B cell (primary cell): Measurements from ENCODE around the gene ZFR2. TPM values are rescaled to one million over a fixed set of nuclear protein-coding genes. Genes with fewer than 3 reads are reported as not detected.

Source experiments
- ATAC-seq: fragments of 200-7000 bp; cut with Tn5 transposase; one replicate; pipeline ENCODE4 v1.10.0; 2021; ENCODE audit warnings: low read depth, mild to moderate bottlenecking, moderate number of reproducible peaks, moderate library complexity
- CTCF ChIA-PET: fragments of 350-600 bp; sonication (Branson Sonifier 250); formaldehyde crosslinking; loops from one replicate; lab custom pipeline; 2021; ENCODE audit warnings: antibody characterized with exemption, inconsistent platforms; lab: Charles Lee
- POLR2A ChIA-PET: fragments of 350-600 bp; sonication (Branson Sonifier 250); formaldehyde crosslinking; loops from one replicate; lab custom pipeline; 2021; ENCODE audit warnings: antibody characterized with exemption; lab: Charles Lee
- DNase-seq: peaks from one replicate; pipeline ENCODE4 v3.0.0; 2013
- H2AFZ ChIP-seq: 2 replicates; pipeline ENCODE4 v1.6.1; 2012; ENCODE audit warnings: mild to moderate bottlenecking, low read depth, low read length; ENCODE audit not compliant: insufficient read depth, poor library complexity, severe bottlenecking
- H3K27ac ChIP-seq, 2 donors: 1 replicate in 1 of 2; 2 replicates in 1 of 2; pipeline ENCODE4 v1.5.1; 2012 to 2013; ENCODE audit warnings: low read length in 2 of 2, mild to moderate bottlenecking in 2 of 2, moderate library complexity in 1 of 2
- H3K27me3 ChIP-seq, 4 experiments: fragments of 200-600 bp in 1 of 4; sonication (generic) in 1 of 4; replicated peaks in 1 of 4; 1 replicate in 2 of 4; 2 replicates in 2 of 4; pipeline versions ENCODE4 v1.6.1 to v1.7.0; 2013 to 2016; ENCODE audit warnings: low read length in 3 of 4, mild to moderate bottlenecking in 2 of 4, mixed read lengths in 1 of 4, moderate library complexity in 1 of 4; ENCODE audit not compliant: insufficient read depth in 4 of 4, control insufficient read depth in 3 of 4; ENCODE audit errors: control extremely low read depth in 1 of 4
- H3K36me3 ChIP-seq, 2 experiments: replicated peaks in 1 of 2; 1 replicate in 1 of 2; 2 replicates in 1 of 2; pipeline versions ENCODE4 v1.6.1 to v1.7.1; 2013; ENCODE audit warnings: low read length in 1 of 2; ENCODE audit not compliant: insufficient read depth in 2 of 2, control insufficient read depth in 1 of 2; ENCODE audit errors: control extremely low read depth in 1 of 2, extremely low read depth in 1 of 2
- H3K4me1 ChIP-seq, 2 donors: fragments of 200-600 bp in 1 of 2; sonication (generic) in 1 of 2; 1 replicate in 1 of 2; 2 replicates in 1 of 2; pipeline versions ENCODE4 v1.5.1 to v1.6.1; 2013 to 2017; ENCODE audit warnings: low read length in 2 of 2; ENCODE audit not compliant: control insufficient read depth in 2 of 2, insufficient read depth in 2 of 2
- H3K4me2 ChIP-seq: replicated peaks from 2 replicates; pipeline ENCODE3; 2012; ENCODE audit warnings: mild to moderate bottlenecking, low read depth, low read length; ENCODE audit not compliant: poor library complexity, severe bottlenecking
- H3K4me3 ChIP-seq, 5 experiments: fragments of 200-600 bp in 1 of 5; sonication (generic) in 1 of 5; 1 replicate in 3 of 5; 2 replicates in 2 of 5; pipeline versions ENCODE4 v1.5.1 to v1.7.0; 2011 to 2016; ENCODE audit warnings: low read length in 4 of 5, mild to moderate bottlenecking in 4 of 5, low read depth in 2 of 5, control low read depth in 1 of 5, moderate library complexity in 1 of 5; ENCODE audit not compliant: insufficient read depth in 1 of 5; ENCODE audit errors: control extremely low read depth in 1 of 5, extremely low read depth in 1 of 5
- H3K79me2 ChIP-seq: fragments of 200-600 bp; sonication (generic); one replicate; pipeline ENCODE4 v1.6.0; 2016; ENCODE audit warnings: low read length; ENCODE audit not compliant: control insufficient read depth, insufficient read depth
- H3K9ac ChIP-seq: fragments of 200-600 bp; sonication (generic); 2 replicates; pipeline ENCODE4 v1.6.1; 2017; ENCODE audit warnings: mild to moderate bottlenecking, low read length, moderate library complexity
- H3K9me3 ChIP-seq, 3 donors: one replicate each; pipeline versions ENCODE4 v1.6.1 to v1.7.1; 2013; ENCODE audit warnings: low read length in 2 of 3; ENCODE audit not compliant: control insufficient read depth in 2 of 3, insufficient read depth in 1 of 3; ENCODE audit errors: control extremely low read depth in 1 of 3
- H4K20me1 ChIP-seq: 2 replicates; pipeline ENCODE4 v1.6.0; 2012; ENCODE audit warnings: mild to moderate bottlenecking, low read length; ENCODE audit not compliant: insufficient read depth, control insufficient read depth, poor library complexity, severe bottlenecking
- H3K27ac Mint-ChIP-seq: one replicate; pipeline ENCODE4 v1.8.0; 2021; ENCODE audit warnings: mixed read lengths
- H3K27me3 Mint-ChIP-seq: one replicate; pipeline ENCODE4 v1.8.0; 2021; ENCODE audit warnings: mixed read lengths
- H3K4me1 Mint-ChIP-seq: one replicate; pipeline ENCODE4 v1.8.0; 2021; ENCODE audit warnings: mixed read lengths
- H3K4me3 Mint-ChIP-seq: one replicate; pipeline ENCODE4 v1.8.0; 2021; ENCODE audit warnings: mixed read lengths
- H3K9me3 Mint-ChIP-seq: one replicate; pipeline ENCODE4 v1.8.0; 2022; ENCODE audit warnings: mixed read lengths; ENCODE audit not compliant: insufficient read depth
- EZH2 ChIP-seq: IDR thresholded peaks from 2 replicates; pipeline ENCODE4 v1.6.1; 2012; ENCODE audit warnings: borderline replicate concordance, low read depth, mild to moderate bottlenecking, moderate library complexity, low read length; ENCODE audit not compliant: insufficient read depth, poor library complexity, severe bottlenecking
- WGBS: methylation state at CpG from one replicate; pipeline ENCODE4 v1.1.5; 2013; ENCODE audit warnings: missing lambda C conversion rate; ENCODE audit not compliant: insufficient coverage; 5-methylcytosine and 5-hydroxymethylcytosine counted together
- intact Hi-C: fragments of 100-400 bp; cut with micrococcal nuclease; formaldehyde crosslinking; loops from one replicate; pipeline ENCODE4 v1.10.0; 2022
- polyA plus RNA-seq: library from polyadenylated mRNA; depleted of rRNA; stranded (reverse); fragments of >200 nt; gene quantifications from 2 replicates; pipeline ENCODE4 v1.2.3, GENCODE V29; 2012
- total RNA-seq, 2 donors: library from RNA; stranded (reverse); fragments of 120-200 nt in 1 of 2; gene quantifications; 1 replicate in 1 of 2; 2 replicates in 1 of 2; pipeline versions ENCODE4 v1.2.3 to v1.2.4, GENCODE V29; 2013 to 2022
- TF ChIP-seq, protein P1 (sequence below): fragments of 200-600 bp; IDR thresholded peaks from one replicate; pipeline ENCODE4 v1.8.0; 2022; ENCODE audit warnings: antibody characterized with exemption, mild to moderate bottlenecking

ZFR2 gene
- total and polyA plus RNA-seq, 2 donors (not counting 1 experiment from before 2014, with no cell fraction given), result 0.36 to 0.39 TPM

DNA sequence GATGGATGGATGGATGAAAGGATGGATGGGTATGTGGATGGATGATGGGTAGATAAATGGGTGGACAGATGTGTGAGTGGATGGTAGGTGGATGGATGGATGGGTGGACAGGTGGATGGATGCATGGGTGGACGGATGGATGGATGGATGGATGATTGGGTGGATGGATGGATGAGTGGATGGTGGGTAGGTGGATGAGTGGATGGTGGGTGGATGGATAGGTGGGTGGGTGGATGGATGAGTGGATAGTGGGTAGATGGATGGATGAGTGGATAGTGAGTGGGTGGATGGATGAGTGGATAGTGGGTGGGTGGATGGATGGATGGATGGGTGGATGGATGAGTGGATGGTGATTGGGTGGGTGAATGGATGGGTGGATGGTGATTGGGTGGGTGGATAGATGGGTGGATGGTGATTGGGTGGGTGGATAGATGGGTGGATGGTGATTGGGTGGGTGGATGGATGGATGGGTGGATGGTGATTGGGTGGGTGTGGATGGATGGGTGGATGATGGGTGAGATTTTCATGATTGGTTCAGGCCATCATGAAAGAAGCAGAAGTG is 92.3 kb downstream of the ZFR2 start:
- Histone ChIP-seq H2AFZ (no peak overlapping the region), H3K79me2 (no peaks in the 10 kb centered on the region), H3K27me3 (no peaks in the 10 kb centered on the region), H3K4me1 (no peaks in the 10 kb centered on the region), H4K20me1 (no peaks in the 10 kb centered on the region), H3K4me3 (no peak overlapping the region), H3K27ac (no peak overlapping the region), H3K9me3 (peaks cover 0 to 16% (median 10%) of the 10 kb centered on the region in 3 donors), H3K4me2 (no peak overlapping the region), H3K36me3 (no peaks in the 10 kb centered on the region), H3K9ac (no peak overlapping the region)
- DNase-seq (no peak), ATAC-seq (no peak)
- Mint-ChIP-seq H3K4me1 (no peaks in the 10 kb centered on the region), H3K4me3 (no peak overlapping the region), H3K27ac (no peak overlapping the region), H3K9me3 (peaks cover 7% of the 10 kb centered on the region), H3K27me3 (no peaks in the 10 kb centered on the region)
- intact Hi-C loops, result no loop called here
- TF ChIP-seq, protein P1, sequence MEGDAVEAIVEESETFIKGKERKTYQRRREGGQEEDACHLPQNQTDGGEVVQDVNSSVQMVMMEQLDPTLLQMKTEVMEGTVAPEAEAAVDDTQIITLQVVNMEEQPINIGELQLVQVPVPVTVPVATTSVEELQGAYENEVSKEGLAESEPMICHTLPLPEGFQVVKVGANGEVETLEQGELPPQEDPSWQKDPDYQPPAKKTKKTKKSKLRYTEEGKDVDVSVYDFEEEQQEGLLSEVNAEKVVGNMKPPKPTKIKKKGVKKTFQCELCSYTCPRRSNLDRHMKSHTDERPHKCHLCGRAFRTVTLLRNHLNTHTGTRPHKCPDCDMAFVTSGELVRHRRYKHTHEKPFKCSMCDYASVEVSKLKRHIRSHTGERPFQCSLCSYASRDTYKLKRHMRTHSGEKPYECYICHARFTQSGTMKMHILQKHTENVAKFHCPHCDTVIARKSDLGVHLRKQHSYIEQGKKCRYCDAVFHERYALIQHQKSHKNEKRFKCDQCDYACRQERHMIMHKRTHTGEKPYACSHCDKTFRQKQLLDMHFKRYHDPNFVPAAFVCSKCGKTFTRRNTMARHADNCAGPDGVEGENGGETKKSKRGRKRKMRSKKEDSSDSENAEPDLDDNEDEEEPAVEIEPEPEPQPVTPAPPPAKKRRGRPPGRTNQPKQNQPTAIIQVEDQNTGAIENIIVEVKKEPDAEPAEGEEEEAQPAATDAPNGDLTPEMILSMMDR, result no peak
- TF ChIP-seq EZH2, result no peak
- WGBS, result 91% methylated on average over 1 of the region's 1 CpG
- ChIA-PET POLR2A (no interaction called here), CTCF (no interaction called here)

DNA sequence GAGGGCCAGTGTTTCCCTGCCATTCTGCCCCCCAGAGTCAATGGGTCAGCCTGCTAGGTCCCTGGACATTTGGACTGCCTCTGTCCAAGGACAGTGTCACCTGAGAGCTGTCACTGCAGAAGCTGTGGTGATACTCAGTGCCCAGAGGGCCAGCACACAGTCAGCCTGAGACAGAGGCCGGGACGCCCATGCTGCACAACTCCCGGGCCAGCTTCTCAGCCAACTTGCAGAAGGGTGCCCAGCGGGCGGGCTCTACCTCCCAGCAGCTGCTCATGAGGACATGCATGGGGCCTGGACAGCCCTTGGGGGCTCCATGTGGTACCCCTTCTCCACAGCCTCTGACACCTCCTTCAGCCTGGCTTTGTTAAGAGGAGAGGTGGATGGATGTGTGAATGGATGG is 93.0 kb downstream of the ZFR2 start:
- Histone ChIP-seq H3K27ac (no peak overlapping the region), H3K9me3 (peaks cover 0 to 8% (median 2%) of the 10 kb centered on the region in 3 donors), H3K4me1 (no peaks in the 10 kb centered on the region), H3K27me3 (no peaks in the 10 kb centered on the region), H3K9ac (no peak overlapping the region), H3K79me2 (no peaks in the 10 kb centered on the region), H3K4me2 (no peak overlapping the region), H3K4me3 (no peak overlapping the region), H3K36me3 (no peaks in the 10 kb centered on the region), H2AFZ (no peak overlapping the region), H4K20me1 (no peaks in the 10 kb centered on the region)
- ChIA-PET CTCF (no interaction called here), POLR2A (no interaction called here)
- no peak overlapping the region for H3K4me3 Mint-ChIP-seq
- H3K4me1 Mint-ChIP-seq, result no peaks in the 10 kb centered on the region
- no peak overlapping the region for H3K27ac Mint-ChIP-seq
- TF ChIP-seq, protein P1, result no peak
- TF ChIP-seq EZH2, result no peak
- intact Hi-C loops, result no loop called here
- ATAC-seq, result no peak
- DNase-seq, result no peak
- 95% methylated on average over 5 of the region's 5 CpGs for WGBS
- H3K27me3 Mint-ChIP-seq, result no peaks in the 10 kb centered on the region
- H3K9me3 Mint-ChIP-seq, result peaks cover under 1% of the 10 kb centered on the region
